A673 (cell line): ENCODE data around the gene KAZN. TPM values are rescaled to one million over a fixed set of nuclear protein-coding genes. Genes with fewer than 3 reads are reported as not detected.

Experiments
- BruUV-seq: library from RNA; stranded (reverse); fragments of 400-500 nt; replicated peaks from 2 replicates; lab custom pipeline; 2021; lab: Mats Ljungman, UMichigan
- CTCF ChIA-PET: fragments of 300-600 bp; sonication (Branson Sonifier 250); formaldehyde crosslinking; loops from one replicate; lab custom pipeline; 2022; ENCODE audit warnings: antibody characterized with exemption; lab: Charles Lee
- POLR2A ChIA-PET: fragments of 300-600 bp; sonication (Branson Sonifier 250); formaldehyde crosslinking; loops from one replicate; lab custom pipeline; 2022; ENCODE audit warnings: antibody characterized with exemption; ENCODE audit not compliant: low non-redundant PET; lab: Charles Lee
- DNase-seq: peaks from one replicate; pipeline ENCODE4 v3.0.0-alpha.2; 2015; ENCODE audit warnings: low spot score
- H3K27ac ChIP-seq: fragments of 200-600 bp; sonication (generic); 2 replicates; pipeline ENCODE4 v1.5.1; 2016; ENCODE audit warnings: mixed run types, low read depth, mild to moderate bottlenecking, mixed read lengths, antibody characterized with exemption, low read length; ENCODE audit not compliant: poor library complexity, severe bottlenecking
- H3K27me3 ChIP-seq: fragments of 200-600 bp; sonication (generic); replicated peaks from 2 replicates; pipeline ENCODE4 v1.6.1; 2017; ENCODE audit warnings: mixed run types, low read depth, mild to moderate bottlenecking, mixed read lengths, antibody characterized with exemption, low read length; ENCODE audit not compliant: insufficient read depth, poor library complexity
- H3K36me3 ChIP-seq: fragments of 200-600 bp; sonication (generic); 2 replicates; pipeline ENCODE4 v1.6.1; 2016; ENCODE audit warnings: mixed run types, mild to moderate bottlenecking, mixed read lengths, antibody characterized with exemption, low read length; ENCODE audit not compliant: insufficient read depth, poor library complexity, severe bottlenecking
- H3K4me1 ChIP-seq: fragments of 200-600 bp; sonication (generic); 2 replicates; pipeline ENCODE4 v1.6.1; 2017; ENCODE audit warnings: mixed run types, mild to moderate bottlenecking, mixed read lengths, antibody characterized with exemption, low read length; ENCODE audit not compliant: insufficient read depth, poor library complexity, severe bottlenecking
- H3K4me3 ChIP-seq: fragments of 200-600 bp; sonication (generic); 2 replicates; pipeline ENCODE4 v1.5.1; 2016; ENCODE audit warnings: low read depth, mixed run types, mild to moderate bottlenecking, mixed read lengths, low read length; ENCODE audit not compliant: poor library complexity, severe bottlenecking
- H3K9me3 ChIP-seq: fragments of 200-600 bp; sonication (generic); 2 replicates; pipeline ENCODE4 v1.6.1; 2016; ENCODE audit warnings: mixed run types, low read depth, mild to moderate bottlenecking, mixed read lengths, antibody characterized with exemption, low read length; ENCODE audit not compliant: poor library complexity, severe bottlenecking
- EZH2 ChIP-seq: fragments of 200-600 bp; sonication (generic); IDR thresholded peaks from 2 replicates; pipeline ENCODE4 v1.6.1; 2017; ENCODE audit warnings: borderline replicate concordance, low read depth, mild to moderate bottlenecking, mixed read lengths, antibody characterized with exemption, low read length; ENCODE audit not compliant: poor library complexity, severe bottlenecking
- intact Hi-C: fragments of 100-400 bp; cut with micrococcal nuclease; formaldehyde crosslinking; loops from one replicate; pipeline ENCODE4 v1.10.0; 2022; ENCODE audit not compliant: unreplicated experiment
- total RNA-seq: library from RNA; stranded (reverse); gene quantifications from 2 replicates; pipeline ENCODE4 v1.2.3, GENCODE V29; 2021
- TF ChIP-seq, protein P1 (sequence below): fragments of 300-800, 200-600 bp; sonication (generic); conservative IDR thresholded peaks from 2 replicates; pipeline ENCODE4 v1.5.1; 2017; ENCODE audit warnings: low read depth, mild to moderate bottlenecking, antibody characterized with exemption, low read length, moderate library complexity, mixed read lengths

KAZN gene
- total RNA-seq, 1 experiment from 2014 or later: 8.0 TPM

DNA sequence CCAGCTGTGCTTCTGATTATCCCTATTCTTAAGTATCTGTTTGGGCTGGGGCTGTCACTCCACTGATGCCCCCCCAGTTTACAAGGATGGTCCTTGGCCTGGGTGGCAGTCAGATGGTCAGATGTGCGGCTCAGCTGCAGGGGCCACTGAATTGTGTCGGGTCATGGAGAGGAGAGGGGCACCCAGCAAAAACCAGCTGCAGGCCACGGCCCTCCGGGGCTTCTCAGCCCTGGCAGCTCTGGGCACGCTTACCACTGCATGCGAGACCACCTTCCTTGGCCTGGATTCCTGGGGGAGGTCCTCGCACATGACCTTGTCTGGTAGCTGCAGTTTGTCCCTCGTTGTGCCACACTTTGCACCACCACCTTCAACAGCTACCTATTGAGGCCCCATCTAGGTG is 390.2 kb downstream of the KAZN start:
- DNase-seq: no peak
- intact Hi-C loops: no loop called here
- Histone ChIP-seq H3K27ac (no peak overlapping the region), H3K36me3 (no peaks in the 10 kb centered on the region), H3K9me3 (no peaks in the 10 kb centered on the region), H3K4me3 (no peak overlapping the region), H3K4me1 (no peaks in the 10 kb centered on the region), H3K27me3 (no peaks in the 10 kb centered on the region)
- no TSS peak for BruUV-seq
- ChIA-PET CTCF (no interaction called here), POLR2A (no interaction called here)
- TF ChIP-seq, protein P1, sequence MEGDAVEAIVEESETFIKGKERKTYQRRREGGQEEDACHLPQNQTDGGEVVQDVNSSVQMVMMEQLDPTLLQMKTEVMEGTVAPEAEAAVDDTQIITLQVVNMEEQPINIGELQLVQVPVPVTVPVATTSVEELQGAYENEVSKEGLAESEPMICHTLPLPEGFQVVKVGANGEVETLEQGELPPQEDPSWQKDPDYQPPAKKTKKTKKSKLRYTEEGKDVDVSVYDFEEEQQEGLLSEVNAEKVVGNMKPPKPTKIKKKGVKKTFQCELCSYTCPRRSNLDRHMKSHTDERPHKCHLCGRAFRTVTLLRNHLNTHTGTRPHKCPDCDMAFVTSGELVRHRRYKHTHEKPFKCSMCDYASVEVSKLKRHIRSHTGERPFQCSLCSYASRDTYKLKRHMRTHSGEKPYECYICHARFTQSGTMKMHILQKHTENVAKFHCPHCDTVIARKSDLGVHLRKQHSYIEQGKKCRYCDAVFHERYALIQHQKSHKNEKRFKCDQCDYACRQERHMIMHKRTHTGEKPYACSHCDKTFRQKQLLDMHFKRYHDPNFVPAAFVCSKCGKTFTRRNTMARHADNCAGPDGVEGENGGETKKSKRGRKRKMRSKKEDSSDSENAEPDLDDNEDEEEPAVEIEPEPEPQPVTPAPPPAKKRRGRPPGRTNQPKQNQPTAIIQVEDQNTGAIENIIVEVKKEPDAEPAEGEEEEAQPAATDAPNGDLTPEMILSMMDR: no peak
- no peak for TF ChIP-seq EZH2

DNA sequence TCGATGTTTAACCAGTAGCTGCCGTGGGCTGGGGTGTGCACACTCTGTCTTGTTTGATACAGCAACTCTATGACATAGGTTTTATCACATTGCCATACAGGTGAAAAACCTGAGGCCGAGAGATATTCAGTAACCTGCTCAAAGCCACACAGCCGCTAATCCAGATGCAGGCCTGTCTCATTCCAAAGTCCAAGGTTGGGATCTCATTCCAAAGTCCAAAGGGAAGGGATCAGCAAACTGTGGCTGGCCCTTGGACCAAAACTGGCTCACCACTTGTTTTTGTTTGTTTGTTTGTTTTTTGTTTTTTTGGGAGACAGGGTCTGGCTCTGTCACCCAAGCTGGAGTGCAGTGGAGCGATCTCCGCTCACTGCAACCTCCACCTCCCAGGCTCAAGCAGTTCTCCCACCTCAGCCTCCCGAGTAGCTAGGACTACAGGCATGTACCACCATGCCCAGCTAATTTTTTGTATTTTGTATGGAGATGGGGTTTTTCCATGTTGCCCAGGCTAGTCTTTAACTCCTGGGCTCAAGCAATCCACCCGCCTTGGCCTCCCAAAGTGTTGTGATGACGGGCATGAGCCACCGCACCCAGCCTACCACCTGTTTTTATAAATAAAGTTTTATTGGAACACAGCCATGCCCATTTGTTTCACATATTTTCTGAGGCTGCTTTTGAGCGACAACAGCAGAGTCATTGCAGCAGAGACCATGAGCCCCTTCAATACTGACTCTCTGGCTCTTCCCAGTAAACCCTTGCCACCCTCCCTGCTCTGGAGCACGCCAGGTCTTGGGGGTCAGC is 391.6 kb downstream of the KAZN start:
- Histone ChIP-seq H3K36me3 (no peaks in the 10 kb centered on the region), H3K4me1 (no peaks in the 10 kb centered on the region), H3K4me3 (no peak overlapping the region), H3K27me3 (no peaks in the 10 kb centered on the region), H3K9me3 (no peaks in the 10 kb centered on the region), H3K27ac (no peak overlapping the region)
- POLR2A ChIA-PET: no interaction called here
- TF ChIP-seq, protein P1: no peak
- TF ChIP-seq EZH2: no peak
- intact Hi-C loops: no loop called here
- DNase-seq: no peak
- no TSS peak for BruUV-seq
- CTCF ChIA-PET: no interaction called here

DNA sequence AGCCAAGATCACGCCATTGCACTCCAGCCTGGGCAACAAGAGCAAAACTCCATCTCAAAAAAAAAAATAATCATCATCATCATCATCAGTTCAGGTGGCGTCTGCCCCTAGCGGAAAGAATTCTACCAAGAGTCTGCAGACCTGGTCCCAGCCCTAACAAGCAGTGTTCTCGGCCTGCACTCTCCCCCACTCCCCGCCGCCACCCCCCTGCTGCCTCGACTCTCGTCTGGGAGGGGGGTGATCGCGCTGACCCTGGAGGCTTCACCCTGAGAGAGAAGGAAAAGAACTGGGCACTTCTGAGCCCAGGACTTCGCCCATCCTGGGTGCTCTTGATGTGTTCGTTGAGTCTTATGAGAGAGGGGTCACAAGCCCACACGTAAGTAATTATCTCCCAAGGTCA is 394.9 kb downstream of the KAZN start:
- POLR2A ChIA-PET: no interaction called here

More for the DNA sequence above, 394.9 kb downstream of the KAZN start:
- DNase-seq: no peak
- intact Hi-C loops: no loop called here
- no peak overlapping the region for H3K27ac ChIP-seq
- H3K27me3 ChIP-seq: no peaks in the 10 kb centered on the region
- H3K9me3 ChIP-seq: no peaks in the 10 kb centered on the region
- no peaks in the 10 kb centered on the region for H3K4me1 ChIP-seq
- CTCF ChIA-PET: no interaction called here
- H3K36me3 ChIP-seq: no peaks in the 10 kb centered on the region
- BruUV-seq: no TSS peak
- TF ChIP-seq, protein P1: no peak
- no peak for TF ChIP-seq EZH2
- H3K4me3 ChIP-seq: no peak overlapping the region
